Stimulated activated CD4-positive, alpha-beta T cell treated with anti-CD3 and anti-CD28 coated beads, Interleukin-15, amount 100 ng/mL, for 24 hours (primary cell): ENCODE results near the gene NEDD4L.
"Not testable (repeated sequence)": the region's sequence is repeated elsewhere in the genome, so short reads cannot be mapped to it uniquely, and the experiment has no call there.

Experiments
- DNase-seq: peaks from one replicate; pipeline ENCODE4 v3.0.0-alpha.2; 2020

NEDD4L gene

DNA sequence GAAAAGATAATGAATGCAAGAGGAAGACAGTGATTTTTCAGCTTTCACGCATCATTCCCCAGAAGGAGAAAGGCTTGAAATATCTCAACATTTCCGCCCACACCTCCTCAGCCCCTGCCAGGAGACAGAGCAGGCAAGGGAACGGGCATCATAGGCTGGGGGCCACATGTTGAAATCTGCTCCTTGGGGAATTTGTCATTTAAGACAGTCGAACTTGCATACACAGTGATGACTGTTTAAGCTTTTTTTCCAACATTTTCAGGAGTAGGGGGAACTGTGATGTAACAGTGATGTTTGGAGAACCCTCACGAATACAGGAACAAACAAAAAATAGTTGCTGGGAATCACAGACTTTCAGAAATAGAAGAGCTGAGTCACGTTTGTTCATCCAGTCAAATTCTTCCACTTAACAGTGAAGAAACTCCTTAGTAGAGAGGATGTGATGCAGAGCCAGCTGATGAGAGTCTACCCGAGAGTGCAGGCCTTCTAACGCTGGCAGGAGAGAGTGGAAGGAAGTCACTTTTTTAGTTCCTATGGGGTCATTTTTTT is 318.1 kb downstream of the NEDD4L start:
- DNase-seq = no peak

DNA sequence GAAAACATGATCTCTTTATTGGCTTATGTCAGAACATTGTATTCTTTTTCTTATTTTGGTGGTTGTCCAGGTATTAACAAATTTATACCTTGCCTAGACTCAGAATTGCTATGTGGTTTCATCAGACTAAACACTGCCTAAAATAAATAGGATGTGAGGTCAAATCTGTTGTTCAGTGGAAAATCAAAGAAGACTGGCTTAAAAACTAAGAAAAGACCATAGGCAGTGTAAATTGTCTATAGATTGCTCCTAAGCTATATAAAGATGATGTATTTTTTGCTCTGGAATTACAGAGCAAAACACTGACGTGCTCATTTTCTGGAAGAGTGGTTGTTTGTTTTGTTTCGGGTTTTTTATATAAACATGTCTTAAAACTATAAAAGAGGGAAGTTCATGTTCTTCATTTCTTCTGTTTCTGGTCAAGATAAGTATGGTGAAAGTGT is 318.8 kb downstream of the NEDD4L start:
- DNase-seq = no peak

DNA sequence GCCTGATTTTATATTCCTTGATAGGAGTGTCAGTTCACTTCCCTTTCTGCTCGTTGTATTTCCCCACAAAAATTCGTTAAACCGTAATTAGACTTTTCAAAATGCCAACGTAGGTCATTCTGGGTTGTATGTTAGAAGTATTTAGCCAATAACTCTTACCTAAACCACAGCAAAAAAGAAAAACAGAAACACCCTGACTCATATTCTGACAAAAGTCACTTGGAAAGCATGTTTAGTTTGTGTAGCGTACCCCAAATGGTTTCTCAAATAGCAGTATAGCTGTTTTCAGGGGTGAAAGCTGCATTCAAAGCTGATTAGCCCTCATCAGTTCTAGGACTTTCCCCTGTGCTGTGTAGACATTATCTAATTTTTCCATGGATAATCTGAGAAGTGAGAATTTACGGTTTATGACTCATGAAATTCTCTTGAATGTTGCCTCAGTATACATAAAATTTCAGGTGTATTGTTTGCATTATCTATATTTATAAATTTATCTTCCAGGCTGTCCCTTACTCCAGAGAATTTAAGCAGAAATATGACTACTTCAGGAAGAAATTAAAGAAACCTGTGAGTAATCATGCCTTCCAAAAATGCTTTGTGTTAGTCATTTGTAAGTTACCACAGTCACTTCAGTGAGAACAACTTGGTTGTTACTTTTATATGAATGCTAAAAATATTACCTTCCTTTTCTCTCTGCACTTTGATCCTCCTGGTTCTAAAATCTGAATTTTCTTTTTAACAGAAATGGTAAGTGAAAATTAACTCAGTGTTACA is 319.9 kb downstream of the NEDD4L start:
- no peak for DNase-seq

DNA sequence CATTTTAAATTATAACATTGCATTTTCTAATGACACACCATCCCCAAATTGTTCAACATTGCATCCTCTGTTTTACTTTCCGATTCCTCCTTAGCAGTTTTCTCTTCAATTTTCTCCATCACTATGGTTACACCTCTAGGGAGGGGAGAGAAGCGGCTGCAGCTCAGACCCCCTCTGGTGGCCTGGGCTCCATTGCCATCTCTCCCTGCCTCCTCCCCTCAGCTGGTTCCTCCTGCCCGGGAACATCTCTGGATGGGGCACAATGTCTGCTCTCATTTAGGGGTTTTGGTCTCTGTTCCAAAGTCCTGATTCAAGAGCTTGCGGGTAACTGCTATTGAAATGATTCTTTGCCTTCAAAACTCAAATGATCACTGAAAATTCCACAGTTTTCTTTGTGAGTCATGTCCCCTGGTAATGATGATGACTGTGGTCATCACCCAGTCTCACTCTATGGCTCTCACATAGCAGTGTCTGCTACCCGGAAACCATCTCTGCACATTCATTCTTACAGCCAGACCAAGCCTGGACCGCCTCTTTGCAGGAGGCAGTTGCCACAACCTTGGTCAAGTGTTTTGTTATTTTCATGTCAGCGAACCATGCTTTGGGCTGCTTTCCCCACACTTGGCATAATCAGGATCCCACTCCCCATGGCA is 321.0 kb downstream of the NEDD4L start:
- DNase-seq = no peak

DNA sequence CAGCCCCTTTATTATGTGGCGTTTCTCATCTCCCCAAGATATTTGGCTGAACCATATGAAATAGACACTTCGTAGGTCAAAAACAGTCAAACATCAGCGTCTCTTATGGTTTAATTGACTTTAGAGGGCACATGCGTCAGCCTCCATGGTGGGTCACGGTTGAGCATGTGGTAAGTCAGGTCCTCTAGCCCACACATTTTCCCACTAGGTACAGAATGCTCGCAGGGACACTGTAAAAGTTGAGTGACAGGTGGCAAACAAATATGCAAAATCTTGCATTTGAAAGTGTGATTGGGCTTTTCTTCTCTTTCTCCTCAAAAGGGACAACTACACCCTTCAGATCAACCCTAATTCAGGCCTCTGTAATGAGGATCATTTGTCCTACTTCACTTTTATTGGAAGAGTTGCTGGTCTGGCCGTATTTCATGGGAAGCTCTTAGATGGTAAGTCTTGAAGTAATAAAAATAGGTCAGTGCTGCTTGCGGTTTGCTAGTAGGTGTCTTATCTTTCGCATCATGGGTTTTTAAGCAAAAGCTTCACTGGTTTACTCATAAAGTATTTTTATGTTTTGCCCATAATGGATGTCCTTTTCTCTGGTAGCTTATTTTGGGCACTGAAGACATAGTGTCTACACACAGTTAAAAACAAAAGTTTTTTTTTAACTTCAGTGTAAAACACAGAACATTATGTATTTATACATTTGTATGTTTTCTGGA is 323.6 kb downstream of the NEDD4L start:
- DNase-seq = no peak

DNA sequence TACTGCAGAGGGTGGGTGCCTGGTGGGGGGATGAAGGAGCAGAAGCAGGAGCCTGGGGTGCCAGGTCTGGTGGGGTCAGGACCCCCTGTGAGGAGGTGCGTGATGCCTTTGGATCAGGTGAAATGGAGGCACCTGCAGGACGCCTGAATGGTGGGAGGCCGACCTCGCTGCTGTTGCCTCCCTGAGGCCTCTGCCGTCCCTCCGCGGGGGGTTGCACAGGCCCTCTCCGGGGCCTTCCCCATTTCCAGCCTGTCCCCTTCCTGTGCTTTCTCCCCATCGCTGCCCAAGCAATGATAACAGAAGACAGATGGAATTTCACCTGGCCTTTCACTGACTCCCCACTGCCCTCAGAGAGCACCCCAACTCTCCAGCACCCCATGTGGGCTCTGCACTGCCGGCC is 325.6 kb downstream of the NEDD4L start:
- no peak for DNase-seq

DNA sequence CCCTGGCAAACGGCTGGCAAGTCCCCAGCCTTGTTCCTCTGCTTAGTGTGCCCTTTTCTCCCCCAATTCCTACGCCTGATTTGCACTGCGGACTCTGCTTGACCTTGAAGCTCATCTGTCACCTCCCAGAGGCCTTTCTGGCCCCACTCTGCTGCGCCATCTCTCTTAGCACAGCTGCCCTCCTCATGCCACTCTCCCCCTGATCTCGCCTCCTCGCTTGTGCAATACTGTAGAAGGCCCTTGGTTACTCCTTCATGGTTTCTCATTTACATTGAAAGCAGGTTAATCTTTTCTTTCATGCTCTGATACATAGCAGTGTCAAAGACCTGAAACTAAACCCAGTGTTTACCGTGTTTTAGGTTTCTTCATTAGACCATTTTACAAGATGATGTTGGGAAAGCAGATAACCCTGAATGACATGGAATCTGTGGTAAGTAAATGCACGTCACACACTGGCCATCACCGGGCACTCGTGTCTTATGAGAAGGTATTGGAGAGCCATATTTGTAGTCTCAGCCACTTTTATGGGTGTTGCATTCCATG is 326.1 kb downstream of the NEDD4L start:
- DNase-seq = no peak

DNA sequence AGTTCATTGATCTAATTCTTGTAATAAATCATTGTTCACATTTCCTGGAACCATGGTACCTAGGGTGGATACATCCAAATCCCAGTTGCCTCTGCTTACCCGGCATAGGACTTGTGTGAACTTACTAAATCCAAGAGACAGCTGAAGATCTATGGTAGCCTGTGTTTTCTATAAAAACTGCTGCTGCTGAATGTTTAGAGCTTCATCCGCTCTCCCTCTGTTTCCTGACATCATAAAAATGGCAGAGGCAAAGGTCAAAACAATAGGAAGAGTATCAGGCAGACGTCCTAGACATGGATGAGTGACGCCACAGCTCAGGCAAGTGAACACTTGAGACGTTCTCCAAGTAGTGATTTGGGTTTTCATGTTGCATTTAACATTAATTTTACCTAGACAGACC is 326.6 kb downstream of the NEDD4L start:
- DNase-seq = no peak

DNA sequence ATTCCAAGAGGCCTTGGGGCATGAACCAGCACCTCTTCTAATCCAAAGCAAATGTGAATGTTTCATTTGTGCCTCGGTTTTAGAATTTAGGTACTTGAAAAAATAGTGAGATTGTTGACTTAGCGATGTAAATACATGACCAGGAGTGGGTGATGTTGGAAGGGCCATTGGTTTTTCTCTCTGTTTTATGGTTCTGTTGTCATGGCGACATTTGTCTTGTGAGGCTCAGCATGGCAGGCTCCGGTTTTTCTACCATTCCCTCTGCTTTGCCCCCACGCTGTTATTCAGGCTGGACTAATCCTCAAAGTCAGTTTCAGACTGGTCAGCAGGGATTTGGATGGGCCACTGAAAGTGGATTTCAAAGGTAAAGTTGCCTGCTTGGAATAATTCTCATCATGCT is 329.5 kb downstream of the NEDD4L start:
- no peak for DNase-seq

DNA sequence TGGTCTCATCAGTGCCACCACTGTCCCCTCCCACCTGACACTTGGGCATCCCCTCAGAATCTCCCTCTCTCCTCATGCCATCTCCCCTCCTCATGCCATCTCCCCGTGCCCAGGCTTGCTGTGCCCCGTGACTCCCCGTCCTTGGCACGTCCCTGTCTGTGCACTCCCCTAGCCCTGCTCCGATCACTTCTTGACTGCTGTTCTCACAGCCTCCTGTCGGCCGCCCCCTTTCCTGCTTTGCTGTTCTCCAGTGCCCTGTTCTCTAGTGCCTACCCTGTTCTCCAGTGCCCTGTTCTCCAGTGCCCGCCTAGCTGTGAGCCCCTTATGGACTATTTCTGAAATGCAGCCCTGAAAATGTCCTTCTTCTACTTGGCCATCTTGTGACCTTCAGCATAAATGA is 331.0 kb downstream of the NEDD4L start:
- DNase-seq = no peak

DNA sequence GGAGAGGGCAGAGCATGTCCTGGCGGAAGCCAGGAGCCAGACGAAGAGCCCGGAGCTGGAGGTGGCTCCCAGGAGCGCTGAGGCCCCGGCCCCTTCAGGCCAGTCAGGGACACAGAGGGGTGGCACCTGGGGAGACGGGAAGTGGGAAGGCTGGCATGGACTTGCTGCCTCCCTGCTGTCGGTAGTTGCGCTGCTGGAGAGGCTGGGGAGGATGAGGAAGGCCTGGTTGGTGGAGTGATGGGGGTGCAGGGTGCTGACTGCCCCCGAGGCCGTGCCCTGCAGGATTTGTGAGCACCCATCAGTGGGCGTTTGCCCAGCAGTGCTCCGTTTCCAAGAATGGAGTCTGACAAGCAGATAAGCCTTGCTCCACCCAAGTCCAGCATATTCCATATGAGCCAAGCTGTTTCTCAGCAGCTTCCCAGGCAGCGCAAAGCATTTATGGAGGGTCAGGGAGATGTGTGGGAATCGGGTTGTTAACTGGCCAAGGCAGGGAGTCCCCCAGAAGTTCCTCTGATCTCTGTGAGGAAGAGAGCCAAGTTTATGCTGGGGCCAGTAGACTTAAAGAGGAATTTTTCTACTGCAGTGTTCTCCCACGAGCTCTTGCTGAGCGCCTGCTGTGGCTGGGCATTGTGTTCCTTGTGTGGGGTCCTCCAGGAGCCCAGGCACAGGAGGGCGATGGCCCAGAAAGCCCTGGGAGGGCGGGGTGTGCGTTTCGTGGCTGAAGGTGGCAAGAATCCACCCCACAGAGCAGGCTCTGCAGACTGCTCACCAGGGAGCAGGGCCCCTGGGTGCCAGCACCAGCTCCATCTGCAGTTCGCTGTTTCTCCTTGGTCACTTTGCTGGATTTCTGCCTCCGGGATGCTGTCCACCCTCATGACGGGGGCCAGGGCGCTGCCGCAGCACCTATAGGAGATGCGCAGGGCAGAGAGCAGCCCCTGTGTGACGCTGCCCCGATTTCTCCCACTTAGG is 334.7 kb downstream of the NEDD4L start:
- DNase-seq = no peak

DNA sequence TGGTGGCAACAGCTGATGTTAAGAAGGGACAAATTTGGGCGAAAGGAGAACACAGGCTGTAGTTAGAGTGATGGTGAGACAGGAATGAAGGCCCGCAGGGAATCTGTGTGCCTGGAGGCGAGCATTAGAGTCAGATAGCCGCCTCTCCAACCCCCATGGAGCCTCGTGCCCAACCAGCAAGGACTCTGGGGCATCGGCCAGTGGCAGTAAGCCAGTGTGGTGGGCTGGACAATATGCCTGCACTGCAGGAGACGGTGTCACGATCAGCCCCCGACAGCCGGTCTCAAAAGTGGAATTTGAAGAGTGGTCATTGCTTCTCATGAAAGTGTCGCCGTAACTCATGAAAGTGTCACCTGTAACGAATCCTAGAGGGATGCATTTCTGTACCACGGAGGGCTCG is 335.4 kb downstream of the NEDD4L start:
- no peak for DNase-seq

DNA sequence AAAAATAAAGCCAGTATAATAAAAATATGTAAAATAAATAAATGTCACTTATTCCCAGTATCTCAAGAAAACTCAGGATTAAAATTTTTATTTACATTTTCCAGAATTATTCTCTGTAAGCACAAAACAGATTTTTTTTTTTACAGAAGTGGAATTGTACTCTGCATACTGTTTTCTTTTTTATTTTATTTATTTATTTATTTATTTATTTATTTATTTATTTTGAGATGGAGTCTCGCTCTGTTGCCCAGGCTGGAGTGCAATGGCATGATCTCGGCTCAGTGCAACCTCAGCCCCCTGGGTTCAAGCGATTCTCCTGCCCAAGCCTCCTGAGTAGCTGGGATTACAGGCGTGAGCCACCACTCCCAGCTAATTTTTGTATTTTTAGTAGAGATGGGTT is 336.1 kb downstream of the NEDD4L start:
- not testable (repeated sequence) for DNase-seq

DNA sequence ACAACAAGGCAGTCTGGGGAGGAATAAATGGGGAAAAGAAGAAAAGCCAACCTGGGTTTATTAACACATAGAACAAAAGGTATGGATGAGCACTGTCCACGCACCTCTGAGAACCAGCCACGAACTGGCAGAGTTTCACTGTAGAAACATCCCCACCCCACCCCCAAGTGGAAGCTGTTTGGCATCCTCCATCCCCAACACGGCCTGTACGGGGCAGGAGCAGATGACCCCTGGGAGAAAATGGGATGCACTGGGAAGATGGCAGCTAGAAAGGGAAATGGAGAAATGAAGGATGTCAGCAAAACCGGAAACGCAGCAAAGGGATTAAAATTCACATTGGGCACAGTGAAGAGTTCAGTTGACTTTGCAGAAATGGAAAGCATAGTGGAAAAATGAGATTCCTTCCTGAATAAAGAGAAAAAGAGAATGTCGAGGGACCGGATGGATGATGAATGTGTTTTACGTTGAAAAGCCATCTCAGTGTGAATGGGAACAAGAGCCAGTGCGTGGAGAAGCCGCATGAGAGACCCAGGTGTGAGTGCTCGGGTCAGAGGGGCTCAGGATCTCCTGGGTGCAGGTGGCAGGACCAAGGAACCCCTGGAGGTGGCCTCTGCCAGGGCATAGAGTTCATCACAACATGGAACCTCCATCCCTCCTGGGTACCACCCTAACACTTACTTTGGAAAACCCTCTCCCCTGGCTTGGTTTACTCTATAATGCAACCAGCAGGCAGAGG is 337.8 kb downstream of the NEDD4L start:
- no peak for DNase-seq

DNA sequence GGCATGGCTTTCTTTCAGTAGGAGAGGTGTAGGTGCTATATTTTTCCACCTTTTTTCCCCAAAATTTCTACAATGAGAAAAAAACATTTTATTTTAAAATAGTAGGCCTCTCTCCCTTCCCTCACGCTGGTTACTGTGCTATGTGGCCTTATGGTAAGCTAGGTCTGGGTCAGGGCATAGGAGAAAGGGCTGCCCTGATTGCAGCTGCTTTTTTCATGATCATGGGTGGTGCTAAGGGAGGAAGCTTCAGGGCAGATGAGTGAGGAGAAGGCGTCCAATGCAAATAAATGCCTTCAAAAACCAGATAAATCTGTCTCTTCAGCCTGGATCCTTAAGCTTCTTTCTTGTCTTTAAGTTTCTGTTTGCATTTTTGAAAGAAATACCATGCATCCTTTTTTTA is 338.4 kb downstream of the NEDD4L start:
- no peak for DNase-seq

DNA sequence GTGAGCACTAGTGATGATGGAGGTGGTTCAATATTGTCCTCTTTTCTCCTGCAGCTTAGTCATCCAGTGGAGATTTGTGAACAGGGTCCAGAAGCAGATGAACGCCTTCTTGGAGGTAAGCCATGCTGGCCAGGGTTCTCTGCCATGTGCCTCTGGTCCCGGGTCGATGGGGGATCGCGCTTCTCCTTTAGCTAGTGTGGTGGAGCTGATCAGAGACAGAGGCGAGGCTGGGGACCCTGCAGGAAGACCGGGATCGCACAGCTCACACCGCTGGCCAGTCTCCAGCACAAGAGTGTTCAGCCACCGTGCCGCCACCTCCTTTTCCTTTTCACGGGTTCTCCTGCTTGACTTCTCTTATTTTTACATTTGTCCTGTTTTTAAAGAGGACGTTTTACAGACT is 341.4 kb downstream of the NEDD4L start:
- DNase-seq = no peak

DNA sequence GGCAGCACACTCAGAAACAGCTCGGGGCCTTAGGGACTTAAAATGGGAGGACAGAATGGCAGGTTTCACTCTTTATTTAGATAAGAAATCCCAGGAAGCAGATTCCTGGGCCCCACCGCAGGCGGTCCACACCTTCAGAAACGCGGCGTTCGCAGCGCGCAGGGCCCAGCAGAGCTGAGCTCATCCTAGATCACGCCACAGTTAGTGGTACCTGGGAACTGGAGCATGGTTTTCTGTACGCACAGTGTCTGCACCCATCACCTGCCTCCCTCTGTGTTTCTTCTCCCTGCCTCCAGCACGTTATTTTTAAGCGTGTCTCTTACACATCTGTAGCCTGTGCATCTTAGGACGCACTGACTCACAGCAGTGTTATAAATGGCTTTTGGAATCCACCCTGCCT is 342.8 kb downstream of the NEDD4L start:
- DNase-seq = no peak

DNA sequence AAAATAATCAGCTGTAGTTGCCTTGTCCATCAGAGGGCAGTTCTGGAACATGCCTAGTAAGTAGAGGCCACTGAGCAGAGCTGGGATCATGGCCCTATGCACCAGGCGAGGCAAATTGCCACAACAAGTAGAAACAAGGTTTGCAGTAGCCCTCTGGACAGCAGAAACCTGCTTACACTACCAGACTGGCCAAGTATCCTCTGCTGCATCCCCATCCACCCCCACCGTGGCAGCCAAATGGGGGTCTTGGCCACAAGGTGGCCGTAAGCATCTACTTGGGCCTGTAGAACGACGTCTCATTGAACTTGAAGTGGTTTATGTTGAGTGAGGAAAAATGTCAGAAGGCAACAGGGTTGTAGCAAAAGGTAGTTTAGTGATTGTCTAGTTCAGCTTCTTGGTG is 343.7 kb downstream of the NEDD4L start:
- no peak for DNase-seq

DNA sequence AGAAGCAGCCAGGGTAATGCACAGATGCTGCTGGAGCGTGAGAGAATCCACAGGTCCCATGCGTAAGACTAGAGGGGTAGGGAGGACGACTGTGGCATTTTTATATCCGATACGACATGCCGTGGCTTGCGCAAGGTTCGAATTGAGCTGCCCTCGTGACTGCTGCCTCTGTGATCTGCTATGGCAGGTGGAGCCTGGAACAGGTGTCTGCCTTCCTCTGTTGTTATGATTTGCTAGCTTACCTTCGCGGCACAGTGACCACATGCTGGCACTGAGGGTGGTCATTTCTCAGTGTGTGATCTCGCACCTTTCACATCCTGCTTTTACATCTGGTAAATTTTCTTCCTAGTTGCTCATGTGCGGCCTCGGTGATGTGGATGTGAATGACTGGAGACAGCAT is 344.7 kb downstream of the NEDD4L start:
- no peak for DNase-seq

DNA sequence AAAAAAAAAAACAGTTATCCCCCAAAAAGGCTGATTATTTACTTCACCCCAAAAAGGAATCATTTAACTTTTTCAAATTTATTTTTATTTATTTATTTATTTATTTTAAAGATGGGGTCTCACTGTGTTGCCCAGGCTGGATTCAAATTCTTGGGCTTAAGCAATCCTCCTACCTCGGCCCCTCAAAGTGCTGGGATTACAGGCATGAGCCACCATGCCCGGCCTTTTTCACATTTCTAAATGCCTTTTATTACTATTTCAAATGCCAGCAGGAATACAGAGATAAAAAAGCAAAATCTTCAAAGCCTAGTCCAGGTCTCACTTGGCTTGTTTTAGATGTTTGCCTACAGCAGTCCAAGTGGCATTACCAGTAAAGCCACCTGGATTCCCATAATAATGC is 345.7 kb downstream of the NEDD4L start:
- no peak for DNase-seq

DNA sequence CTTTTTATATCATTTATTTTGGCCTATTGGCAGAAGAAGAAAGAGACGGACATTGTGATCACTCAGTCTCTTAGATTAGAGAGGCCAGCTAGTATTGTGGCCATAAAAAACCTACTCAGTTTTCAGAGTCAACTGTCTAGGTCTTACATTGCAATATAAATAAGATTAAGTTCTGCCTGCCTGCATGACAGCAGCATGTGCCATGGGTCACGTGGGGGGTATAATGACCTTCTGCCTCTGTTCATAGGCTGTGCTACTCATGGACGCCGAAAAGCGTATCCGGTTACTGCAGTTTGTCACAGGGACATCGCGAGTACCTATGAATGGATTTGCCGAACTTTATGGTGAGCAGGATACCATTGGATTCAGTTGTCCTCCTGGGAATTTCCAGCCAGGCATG is 346.4 kb downstream of the NEDD4L start:
- no peak for DNase-seq
